HG03565 (cell line): ENCODE data around the gene RBFOX2.
"Not testable (repeated sequence)": the region's sequence is repeated elsewhere in the genome, so short reads cannot be mapped to it uniquely, and the experiment has no call there.

ENCODE experiments used
- ATAC-seq: cut with Tn5 transposase; IDR thresholded peaks from one replicate; pipeline ENCODE4 v1.9.1; 2021; ENCODE audit warnings: mild to moderate bottlenecking, moderate library complexity; ENCODE audit not compliant: unreplicated experiment

Gene RBFOX2

DNA sequence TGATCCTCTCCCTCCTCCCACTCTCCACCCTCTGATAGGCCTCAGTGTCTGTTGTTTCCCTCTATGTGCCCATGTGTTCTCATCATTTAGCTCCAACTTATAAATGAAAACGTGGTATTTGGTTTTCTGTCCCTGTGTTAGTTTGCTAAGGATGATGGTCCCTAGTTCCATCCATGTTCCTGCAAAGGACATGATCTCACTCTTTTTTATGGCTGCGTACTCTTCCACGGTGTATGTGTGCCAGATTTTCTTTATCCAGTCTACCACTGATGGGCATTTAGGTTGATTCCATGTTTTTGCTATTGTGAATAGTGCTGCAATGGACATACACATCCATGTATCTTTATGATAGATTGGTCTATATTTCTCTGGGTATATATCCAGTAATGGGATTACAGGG, 15.9 kb upstream of the RBFOX2 start:
- not testable (repeated sequence) for ATAC-seq

DNA sequence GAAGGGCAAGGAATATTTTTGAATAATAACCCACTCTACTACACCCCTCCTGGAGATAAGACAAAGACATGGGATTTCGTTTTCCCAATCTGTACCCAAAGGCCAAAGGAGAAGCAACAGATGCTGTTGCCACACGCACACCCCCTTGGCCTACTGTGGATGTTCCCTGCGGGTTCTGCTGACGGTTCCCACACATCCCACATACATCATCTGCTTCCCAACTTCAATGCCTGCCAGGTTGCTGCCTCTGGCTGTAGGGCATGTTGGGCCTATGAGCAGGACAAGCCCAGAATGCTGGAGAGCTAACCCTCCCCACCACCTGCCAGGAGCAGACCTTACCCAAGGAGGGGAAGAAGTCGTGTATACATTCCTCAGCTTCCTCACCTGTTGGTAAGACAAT, 13.6 kb upstream of the RBFOX2 start:
- ATAC-seq = no peak

DNA sequence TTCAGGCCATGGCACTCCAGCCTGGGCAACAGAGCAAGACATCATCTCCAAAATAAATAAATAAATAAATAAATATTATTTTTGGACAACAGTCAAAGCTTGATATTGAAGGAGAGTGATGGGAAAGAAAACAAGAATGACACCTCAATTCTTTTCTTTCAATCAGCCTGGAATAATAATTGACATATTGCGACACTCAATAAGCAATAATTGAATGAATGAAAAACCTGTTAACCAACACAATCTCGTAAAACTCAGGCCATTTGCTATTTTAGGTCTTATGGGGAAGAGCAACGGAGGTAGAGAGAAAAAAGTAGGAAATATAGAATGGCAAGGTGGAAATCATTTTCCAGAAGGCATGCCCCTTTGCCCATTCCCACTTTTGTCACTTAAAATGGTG, 10.5 kb upstream of the RBFOX2 start:
- ATAC-seq = no peak

DNA sequence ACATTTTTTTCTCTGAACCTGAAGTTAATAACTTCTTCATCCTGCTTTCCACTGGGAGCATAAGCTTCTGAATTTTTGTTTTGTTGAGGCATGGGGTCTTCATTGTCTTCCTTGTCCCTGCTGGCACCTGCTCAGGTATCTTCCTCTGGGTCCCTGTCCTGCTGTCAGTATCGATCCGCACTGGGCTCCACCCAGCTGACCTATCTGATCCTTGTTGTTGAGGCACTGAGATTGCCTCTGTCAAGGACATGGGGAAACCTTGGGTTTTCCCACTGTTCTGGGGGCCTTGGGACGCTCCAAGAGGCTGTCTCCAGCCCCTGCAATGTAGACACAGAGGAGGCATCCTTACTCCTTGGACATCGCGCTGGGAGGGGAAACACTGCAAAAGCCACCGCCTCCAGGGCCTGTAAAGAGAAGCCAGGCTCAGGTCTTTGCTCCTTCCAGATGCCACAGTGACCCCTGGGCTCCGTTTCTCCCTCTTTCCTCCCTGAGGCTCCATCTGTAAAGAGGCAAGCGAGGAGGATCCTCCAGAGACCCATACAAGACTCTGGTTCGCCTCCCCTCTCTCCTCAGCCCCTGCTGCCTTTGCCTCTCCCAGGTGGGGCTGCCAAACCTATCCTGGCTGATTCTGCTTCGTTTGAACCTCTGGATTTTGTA, 8.6 kb upstream of the RBFOX2 start:
- ATAC-seq = no peak

DNA sequence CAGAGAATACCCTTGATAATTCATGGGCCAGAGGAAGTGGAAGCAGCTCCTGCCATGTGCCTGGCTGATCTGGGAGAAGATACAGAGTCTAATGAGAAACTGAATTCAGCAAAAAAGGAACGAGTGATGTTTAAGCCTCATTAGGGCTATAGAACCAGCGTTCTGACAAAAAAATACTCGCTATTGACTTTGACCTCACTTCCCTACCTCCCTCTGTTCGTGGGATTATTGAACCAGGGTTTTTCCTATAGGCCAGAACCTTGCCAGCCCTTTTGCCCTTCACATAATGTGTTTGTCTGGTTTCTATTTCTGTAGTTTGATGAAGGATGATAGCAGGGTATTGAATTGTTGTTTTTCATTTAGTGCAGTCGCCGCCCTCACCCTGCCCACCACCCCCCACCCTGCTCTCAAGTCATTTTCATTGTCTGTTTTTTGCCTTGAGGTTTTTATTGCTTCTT, 7.6 kb upstream of the RBFOX2 start:
- no peak for ATAC-seq

DNA sequence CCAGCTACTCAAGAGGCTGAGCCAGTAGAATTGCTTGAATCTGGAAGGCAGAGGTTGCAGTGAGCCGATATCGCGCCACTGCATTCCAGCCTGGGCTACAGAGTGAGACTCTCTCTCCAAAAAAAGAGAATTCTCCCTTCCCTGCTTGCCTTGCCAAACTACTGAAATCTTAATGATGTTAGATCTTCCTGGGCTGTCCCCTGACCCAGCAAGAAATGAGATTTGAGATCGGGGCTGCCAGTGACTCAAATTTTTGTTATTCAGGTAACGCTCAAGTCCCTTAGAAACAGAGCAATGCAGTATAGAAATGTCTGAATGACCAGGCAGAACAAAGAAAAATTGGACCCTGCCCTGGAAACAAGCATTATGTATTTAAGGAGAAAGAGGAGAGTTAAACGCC, 4.0 kb upstream of the RBFOX2 start:
- no peak for ATAC-seq

DNA sequence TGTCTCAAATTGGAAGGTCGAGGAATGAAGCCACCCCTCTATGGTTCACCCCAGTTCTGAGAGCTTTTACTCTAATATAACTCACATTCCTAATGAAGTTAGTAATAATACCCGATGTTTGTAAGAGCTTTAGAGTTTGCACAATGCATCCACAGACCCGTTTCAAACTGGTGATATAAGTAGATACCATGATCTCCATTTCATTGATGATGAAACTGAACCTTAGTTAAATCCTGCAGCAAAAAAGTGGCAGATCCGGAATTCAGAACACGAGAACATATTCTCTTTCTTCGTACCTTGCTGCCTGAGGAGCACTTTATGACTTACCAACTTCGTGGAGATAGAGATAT, 757 bp upstream of the RBFOX2 start:
- no peak for ATAC-seq

DNA sequence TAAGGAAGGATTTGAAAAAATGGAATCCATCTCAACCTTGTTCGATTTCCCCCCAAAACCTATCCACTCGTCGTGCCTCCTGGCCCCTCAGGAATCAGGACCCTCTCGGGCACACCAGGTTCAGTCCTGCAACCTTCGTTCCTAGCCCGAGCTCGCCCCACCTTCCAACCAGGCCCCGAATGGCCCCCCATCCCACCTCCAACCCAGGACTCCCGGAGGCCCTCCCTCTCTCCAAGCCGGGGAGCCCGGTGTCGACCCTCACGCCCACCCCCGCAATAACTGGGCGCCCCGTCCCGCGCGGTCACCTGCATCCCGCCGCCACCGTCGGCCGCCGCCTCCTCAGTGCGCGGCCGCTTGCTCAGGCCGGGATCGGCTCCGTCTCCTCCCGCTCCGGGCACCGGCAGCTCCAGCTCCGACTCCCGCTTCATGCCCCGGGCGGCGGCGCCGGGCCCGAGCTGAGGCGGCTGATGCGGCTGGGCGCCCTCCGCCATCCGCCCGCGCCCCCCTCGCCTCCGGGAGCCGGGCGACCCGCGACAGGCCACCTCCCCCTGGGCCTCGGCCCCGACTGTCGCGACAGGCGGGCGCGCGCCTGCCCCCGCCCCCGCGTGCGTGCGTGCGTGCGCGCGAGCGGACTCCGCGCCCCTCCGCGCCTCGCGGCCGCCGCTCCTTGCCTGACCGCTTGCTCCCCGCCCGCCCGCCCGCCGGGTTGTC, 534 bp downstream of the RBFOX2 start:
- no peak for ATAC-seq

DNA sequence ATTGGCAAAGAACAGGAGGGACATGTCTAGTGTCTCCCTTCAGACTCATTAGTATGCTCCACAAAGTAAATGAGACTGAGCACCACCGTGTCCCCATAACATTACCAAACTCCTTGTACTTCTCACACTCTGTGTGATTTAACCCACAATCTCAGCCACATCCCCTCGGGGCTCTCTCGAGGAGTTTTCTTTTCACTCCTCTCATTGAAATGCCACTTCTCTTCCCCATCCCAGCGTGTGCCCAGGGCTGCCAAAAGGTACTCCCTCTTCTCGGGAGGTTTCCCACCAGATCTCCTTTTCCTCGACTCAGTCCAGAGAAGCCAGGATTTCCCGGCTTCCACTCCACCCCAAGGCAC, 1.1 kb downstream of the RBFOX2 start:
- ATAC-seq = no peak

DNA sequence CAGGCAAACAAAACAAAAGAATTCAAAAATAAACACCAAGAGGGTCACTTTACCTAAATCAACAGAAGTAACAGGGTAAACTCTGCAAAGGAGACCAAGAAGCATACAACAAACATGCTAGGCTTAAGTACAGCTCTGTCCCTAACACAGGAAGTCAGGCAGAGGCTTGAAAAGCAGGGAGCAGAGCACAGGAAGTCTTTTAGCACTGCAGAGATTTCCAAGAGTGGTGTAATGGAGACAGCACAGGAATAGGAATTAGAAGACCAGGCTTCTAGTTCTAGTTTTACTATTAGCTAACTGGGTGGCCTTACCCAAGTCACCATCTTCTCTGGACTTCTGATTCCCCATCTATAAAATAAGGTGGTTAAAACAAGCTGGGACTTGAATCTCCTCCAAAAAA, 1.9 kb downstream of the RBFOX2 start:
- ATAC-seq = no peak

DNA sequence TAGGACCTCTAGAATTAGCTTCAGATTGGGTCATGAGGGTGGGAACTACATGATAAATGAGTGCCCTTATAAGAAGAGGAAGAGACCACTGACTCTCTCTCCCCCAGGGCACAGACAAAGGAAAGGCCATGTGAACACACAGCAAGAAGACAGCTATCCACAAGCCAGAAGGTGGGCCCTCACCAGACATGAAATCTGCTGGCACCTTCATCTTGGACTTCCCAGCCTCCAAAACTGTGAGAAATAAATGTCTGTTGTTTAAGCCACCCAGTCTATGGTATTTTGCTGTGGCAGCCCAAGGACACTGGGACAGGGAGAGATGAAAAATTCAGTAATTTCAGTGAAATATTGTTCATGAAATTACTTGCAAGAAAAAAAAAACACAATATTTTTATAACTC, 5.9 kb downstream of the RBFOX2 start:
- no peak for ATAC-seq

DNA sequence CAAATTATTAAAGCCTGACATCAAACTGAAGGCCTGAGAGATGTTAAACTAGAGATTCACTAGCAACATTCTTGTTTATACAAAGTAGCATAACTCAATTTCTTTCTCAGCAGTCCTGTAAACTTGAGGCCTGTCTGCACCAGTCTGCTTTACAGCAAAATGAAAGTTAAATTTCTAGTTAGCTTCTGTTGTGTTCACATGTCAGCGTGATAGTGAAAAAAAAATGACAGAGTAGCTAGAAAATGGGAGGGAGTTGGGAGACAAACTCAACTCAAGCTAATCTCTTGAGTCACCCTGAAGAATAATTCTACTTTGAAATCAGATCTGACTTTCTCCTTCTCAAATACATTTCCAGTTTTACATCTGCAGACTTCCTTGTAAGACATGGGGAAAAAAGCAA, 6.5 kb downstream of the RBFOX2 start:
- no peak for ATAC-seq

DNA sequence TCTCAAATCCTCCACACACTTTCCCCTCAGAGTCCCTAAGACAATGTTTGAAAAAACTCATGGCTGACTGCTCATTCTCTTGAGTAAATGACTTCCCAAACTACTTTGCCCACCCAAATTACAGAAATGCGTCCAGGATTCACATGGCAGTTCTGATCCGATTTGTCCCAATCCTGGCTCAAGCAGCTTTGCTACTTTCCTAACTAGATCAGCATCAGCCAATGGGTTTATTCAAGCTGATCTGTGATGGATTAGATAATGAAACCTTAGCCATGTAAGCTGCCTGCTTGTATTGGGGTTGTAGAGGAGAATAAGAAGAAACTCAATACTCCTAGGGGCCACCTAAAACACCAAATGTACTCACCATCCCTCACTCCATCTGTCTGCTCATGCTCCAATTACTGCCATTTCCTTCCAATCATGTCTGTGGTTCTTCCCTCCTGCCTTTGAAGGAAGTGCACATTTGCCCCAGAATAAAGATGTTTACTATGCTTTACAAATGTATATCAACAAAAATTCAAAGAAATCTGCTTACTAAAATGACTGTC, 6.9 kb downstream of the RBFOX2 start:
- ATAC-seq = no peak

DNA sequence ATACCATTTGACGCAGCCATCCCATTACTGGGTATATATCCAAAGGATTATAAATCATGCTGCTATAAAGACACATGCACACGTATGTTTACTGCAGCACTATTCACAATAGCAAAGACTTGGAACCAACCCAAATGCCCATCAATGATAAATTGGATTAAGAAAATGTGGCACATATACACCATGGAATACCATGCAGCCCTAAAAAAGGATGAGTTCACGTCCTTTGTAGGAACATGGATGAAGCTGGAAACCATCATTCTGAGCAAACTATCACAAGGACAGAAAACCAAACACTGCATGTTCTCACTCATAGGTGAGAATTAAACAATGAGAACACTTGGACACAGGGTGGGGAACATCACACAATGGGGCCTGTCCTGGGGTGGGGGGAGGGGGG, 7.8 kb downstream of the RBFOX2 start:
- not testable (repeated sequence) for ATAC-seq

DNA sequence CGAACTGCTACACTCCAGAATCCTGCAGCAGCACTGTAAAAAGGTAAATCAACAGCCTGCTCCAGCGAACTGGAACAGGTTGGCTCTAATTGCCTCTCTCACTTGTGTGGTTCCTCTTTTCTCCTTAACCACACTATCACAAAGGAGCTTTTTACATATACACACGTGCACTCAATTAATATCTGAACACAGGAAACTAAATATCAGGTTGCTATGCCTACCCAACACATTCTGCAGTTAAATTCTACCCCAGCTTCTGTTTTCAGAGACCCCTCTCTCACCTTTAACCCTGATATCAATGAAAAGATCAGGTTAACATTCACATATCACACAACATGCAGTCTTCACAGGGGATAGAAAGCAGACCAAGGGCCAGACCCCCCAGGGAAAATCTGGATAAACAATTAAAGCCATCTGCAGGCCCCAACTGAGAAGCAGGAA, 11.0 kb downstream of the RBFOX2 start:
- ATAC-seq = no peak

DNA sequence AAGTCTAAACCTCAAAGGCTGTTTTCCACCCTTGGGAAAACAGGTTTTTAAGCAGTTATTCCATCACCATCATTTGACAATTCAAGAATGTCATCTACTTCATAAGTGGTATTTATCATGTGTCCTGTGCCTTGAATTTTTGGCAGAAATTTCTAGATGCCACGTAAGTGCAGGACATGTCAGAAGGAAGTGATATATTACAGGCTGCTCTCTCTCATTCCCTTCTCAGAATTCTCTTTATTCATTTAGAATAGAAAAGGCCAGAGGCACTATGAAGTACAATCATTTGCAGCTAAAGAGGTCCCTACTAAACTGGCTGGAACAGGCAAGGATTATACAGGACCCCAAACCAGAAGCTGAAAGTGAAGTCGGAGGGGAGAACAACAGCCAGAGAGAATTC, 11.9 kb downstream of the RBFOX2 start:
- no peak for ATAC-seq

DNA sequence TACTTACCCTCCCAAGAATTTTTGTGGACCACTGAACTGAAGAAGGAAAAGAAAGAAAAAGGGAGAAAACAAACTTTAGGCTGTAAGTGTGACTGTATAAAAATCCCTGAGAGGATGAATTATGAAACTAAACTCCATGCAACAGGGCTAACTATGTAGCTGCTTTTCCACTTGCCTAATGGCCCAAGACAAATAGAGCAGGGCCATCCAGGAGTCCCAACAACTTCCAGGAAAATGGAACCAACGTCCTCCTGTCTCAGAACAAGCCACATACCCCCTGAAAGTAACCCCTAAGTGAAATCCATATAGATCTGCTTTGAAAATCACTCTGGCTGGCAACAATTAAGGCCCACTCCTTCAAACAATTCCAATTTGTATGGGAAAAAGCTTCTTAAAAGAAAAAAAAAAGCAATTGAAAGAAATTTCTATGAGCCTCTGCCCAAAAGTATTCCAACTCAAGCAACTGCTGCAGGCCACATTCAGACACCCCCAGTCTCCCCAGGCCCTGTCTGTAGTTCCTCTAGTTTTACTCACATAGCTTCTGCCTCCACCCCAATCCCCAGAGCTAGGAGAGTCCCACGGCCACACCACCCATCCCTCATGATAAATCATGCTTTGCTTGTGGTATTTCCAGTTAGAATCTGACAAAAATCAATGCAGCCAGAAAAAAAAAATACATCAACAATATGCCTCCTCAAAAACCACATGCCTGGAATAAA, 12.7 kb downstream of the RBFOX2 start:
- no peak for ATAC-seq

DNA sequence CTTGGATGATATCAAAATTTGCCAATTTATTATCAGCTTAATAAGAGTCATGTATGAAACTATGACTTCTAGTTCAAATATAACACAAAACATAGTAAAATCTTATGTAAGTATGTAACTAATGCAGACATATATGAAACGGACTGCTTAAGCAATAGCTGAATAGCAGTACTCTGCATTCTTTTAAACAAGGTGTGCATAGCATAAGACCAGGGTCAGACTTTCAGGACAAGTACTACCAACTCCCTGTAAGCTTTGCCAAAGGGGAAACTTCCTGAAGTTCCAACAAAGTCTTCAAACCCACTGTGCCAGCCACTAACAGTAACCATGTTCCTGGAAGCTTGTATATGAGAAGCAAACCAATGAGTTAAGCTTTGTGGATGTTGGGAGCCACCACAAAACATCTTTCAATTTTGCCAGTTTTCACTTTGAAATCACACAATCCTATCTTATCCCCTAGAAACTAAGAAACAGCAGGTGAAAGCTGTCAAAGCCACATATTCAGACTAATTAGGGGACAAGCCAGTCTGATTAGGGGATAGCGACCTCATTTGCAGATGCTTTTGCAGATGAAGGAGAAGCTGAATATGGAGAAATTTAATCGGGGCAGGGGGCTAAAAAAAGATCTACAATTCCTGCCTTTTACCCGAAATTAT, 13.3 kb downstream of the RBFOX2 start:
- ATAC-seq = no peak

DNA sequence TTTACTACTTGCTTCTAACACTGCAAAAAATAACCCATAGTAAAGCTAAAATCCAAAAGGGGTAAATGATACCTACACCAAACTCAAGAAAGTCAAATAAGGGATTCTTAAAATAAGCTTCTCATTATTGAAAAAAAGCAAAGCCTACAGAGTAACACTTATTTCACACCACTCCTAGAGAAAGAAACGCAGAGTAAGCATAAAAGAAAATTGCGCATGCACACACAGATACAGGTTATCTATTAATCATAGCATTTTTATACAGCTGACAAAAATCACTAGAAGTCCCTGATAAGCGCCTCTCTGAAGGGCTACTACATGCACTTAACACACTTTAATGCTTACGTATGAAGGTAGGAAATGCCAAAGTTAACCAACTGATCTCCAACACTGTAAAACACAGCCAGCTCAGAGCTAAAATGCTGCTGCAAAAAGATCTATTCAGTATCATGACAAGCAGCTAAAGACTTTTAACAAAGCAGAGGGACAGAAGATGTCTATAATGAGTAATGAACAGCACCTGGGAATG, 14.0 kb downstream of the RBFOX2 start:
- no peak for ATAC-seq

DNA sequence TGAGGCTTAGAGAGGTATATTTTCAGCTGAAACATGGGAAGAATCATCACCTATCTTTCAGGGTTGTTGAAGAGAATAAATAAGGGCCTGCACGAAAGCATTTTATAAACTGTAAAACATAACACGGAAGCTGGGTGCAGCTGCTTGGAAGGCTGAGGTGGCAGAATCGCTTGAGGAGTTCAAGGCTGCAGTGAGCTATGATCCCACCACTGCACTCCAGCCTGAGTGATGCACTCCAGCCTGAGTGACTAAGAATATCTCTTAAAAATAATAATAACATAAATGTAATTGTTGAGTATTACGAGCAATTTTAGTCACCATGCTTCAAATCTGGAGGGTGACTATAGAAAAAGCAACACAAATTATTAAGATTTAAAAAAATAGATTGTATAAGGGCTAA, 16.3 kb downstream of the RBFOX2 start:
- no peak for ATAC-seq

DNA sequence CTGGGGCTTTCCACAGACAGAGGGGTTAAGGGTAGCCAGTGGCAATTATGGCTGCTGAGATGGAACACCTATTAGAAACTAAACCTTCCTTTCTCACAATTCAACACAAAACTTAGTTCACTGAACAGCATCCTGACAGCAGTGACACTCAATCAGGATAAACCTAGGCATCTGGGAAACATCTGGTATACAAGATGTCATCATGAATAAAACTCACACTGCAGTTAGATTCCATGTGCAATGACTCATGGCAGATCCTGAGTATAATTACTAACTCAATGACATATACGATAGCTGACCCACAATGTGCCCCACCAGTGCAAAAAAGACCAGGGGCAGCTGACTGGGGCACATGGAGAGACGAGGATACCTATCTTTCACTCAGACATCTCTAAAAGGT, 17.7 kb downstream of the RBFOX2 start:
- no peak for ATAC-seq
